Measurements from ENCODE around the gene PSEN2. TPM values are rescaled to one million over a fixed set of nuclear protein-coding genes. Genes with fewer than 3 reads are reported as not detected.

PSEN2 gene
- polyA plus RNA-seq, 1 donor (not counting 4 experiments of a cell fraction or from before 2014, with no cell fraction given): 9.5 TPM

DNA sequence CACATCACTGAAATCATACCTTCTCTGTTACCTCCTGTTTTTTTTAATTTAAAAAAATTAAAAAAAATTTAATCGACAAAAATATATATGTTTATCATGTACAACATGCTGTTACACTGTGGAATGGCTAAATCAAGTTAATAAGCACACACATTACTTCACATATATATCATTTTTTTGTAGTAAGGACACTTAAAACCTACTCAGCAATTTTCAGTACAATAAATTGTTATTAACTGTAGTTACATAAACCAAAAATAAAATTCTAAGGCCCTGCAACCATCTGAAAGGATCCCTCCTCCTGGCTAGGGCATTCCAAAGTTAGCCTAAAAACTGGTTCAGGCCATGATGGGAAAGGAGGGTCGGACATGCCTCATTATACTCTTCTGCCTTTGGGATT is 46.1 kb downstream of the PSEN2 start:
- Histone ChIP-seq H3K4me1 (ENCODE audit: control insufficient read depth, extremely low read depth, insufficient read depth, low read length) (no peaks in the 10 kb centered on the region), H3K27ac (ENCODE audit: control insufficient read depth, insufficient read depth, low read length) (no peak overlapping the region), H3K27me3 (ENCODE audit: control insufficient read depth, extremely low read depth, insufficient read depth, low read length) (no peaks in the 10 kb centered on the region), H3K4me2 (ENCODE audit: control insufficient read depth, extremely low read depth, insufficient read depth, low read depth, low read length) (no peak overlapping the region), H3K9me3 (ENCODE audit: control insufficient read depth, low read depth, low read length) (no peaks in the 10 kb centered on the region), H3K9ac (ENCODE audit: control insufficient read depth, extremely low read depth, insufficient read depth, low read length) (no peak overlapping the region), H2AFZ (ENCODE audit: control insufficient read depth, low read length) (no peak overlapping the region), H3K79me2 (ENCODE audit: control insufficient read depth, insufficient read depth, low read length) (no peaks in the 10 kb centered on the region), H4K20me1 (ENCODE audit: control insufficient read depth, extremely low read depth, insufficient read depth, low read length) (no peaks in the 10 kb centered on the region), H3K4me3 (ENCODE audit: control insufficient read depth in 2 of 3, extremely low read depth in 1 of 3, insufficient read depth in 2 of 3, low read depth in 1 of 3, low read length in 3 of 3) (no peak overlapping the region), H3K36me3 (ENCODE audit: control insufficient read depth in 2 of 2, extremely low read depth in 1 of 2, insufficient read depth in 2 of 2, low read length in 2 of 2) (no peaks in the 10 kb centered on the region), H3K9me1 (ENCODE audit: control insufficient read depth, extremely low read depth, insufficient read depth, low read length) (no peaks in the 10 kb centered on the region)
- TF ChIP-seq CTCF (optimal IDR thresholded peaks at IDR 0.05 in 1 of 3, IDR thresholded peaks at IDR 0.05 in 1 of 3, conservative IDR thresholded peaks at IDR 0.05 in 1 of 3; ENCODE audit: extremely low read depth in 1 of 3, insufficient read depth in 2 of 3, low read length in 3 of 3): no peak
- TF ChIP-seq EZH2 (IDR thresholded peaks at IDR 0.05; ENCODE audit: low read length): no peak
- dilution Hi-C loops (cut with MboI; ENCODE audit: extremely low pct_ligation_motif_present, low sequenced_read_pairs): no loop called here
- FAIRE-seq (no peak), DNase-seq (ENCODE audit: low read depth, low spot score) (no peak)

DNA sequence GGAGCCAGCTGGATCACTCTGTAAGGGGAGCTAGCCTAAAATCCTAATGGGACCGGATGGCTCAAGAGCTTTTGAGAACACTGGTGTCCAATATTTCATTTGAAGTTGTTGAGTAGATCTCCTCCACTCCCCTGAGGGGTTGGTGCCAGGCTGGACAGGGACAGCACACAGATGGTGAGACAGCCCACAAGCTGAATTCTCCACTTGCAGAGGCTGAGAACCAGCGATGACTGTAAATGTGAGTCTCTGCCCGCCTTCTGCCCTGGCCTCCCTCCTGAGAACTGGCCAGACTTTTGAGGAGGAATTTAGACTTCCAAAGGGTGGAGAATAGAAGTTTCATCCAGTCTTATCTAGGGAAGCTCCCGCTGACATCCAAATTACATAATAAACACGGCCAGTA is 49.2 kb downstream of the PSEN2 start:
- Histone ChIP-seq H3K4me3 (ENCODE audit: control insufficient read depth in 2 of 3, extremely low read depth in 1 of 3, insufficient read depth in 2 of 3, low read depth in 1 of 3, low read length in 3 of 3) (no peak overlapping the region), H3K9me1 (ENCODE audit: control insufficient read depth, extremely low read depth, insufficient read depth, low read length) (no peaks in the 10 kb centered on the region), H4K20me1 (ENCODE audit: control insufficient read depth, extremely low read depth, insufficient read depth, low read length) (no peaks in the 10 kb centered on the region), H3K4me2 (ENCODE audit: control insufficient read depth, extremely low read depth, insufficient read depth, low read depth, low read length) (no peak overlapping the region), H3K9ac (ENCODE audit: control insufficient read depth, extremely low read depth, insufficient read depth, low read length) (no peak overlapping the region), H3K27ac (ENCODE audit: control insufficient read depth, insufficient read depth, low read length) (no peak overlapping the region), H3K4me1 (ENCODE audit: control insufficient read depth, extremely low read depth, insufficient read depth, low read length) (no peaks in the 10 kb centered on the region), H3K27me3 (ENCODE audit: control insufficient read depth, extremely low read depth, insufficient read depth, low read length) (no peaks in the 10 kb centered on the region), H3K36me3 (ENCODE audit: control insufficient read depth in 2 of 2, extremely low read depth in 1 of 2, insufficient read depth in 2 of 2, low read length in 2 of 2) (no peaks in the 10 kb centered on the region), H2AFZ (ENCODE audit: control insufficient read depth, low read length) (no peak overlapping the region), H3K9me3 (ENCODE audit: control insufficient read depth, low read depth, low read length) (no peaks in the 10 kb centered on the region), H3K79me2 (ENCODE audit: control insufficient read depth, insufficient read depth, low read length) (no peaks in the 10 kb centered on the region)
- dilution Hi-C loops (cut with MboI; ENCODE audit: extremely low pct_ligation_motif_present, low sequenced_read_pairs): no loop called here
- FAIRE-seq: no peak
- no peak for TF ChIP-seq EZH2 (IDR thresholded peaks at IDR 0.05; ENCODE audit: low read length)
- no peak for TF ChIP-seq CTCF (optimal IDR thresholded peaks at IDR 0.05 in 1 of 3, IDR thresholded peaks at IDR 0.05 in 1 of 3, conservative IDR thresholded peaks at IDR 0.05 in 1 of 3; ENCODE audit: extremely low read depth in 1 of 3, insufficient read depth in 2 of 3, low read length in 3 of 3)
- DNase-seq (ENCODE audit: low read depth, low spot score): no peak
